Body of pancreas (tissue), 4 donors: ENCODE measurements around the gene ARHGAP44.

ENCODE experiments used
- POLR2A ChIP-seq, 3 donors: fragments of 450-650 bp; IDR thresholded peaks; one replicate each; pipeline ENCODE4 v1.6.1; 2016; ENCODE audit warnings: antibody characterized with exemption in 3 of 3, mild to moderate bottlenecking in 2 of 3
- TF ChIP-seq, protein P1 (sequence below), 7 experiments: fragments of 450-650 bp in 4 of 7; fragments of 200-600 bp in 3 of 7; sonication (generic) in 3 of 7; IDR thresholded peaks; one replicate each; pipeline ENCODE4 v1.5.1; 2016 to 2019; ENCODE audit warnings: antibody characterized with exemption in 7 of 7

GRCh38 chr17:13008461-13008860 lies 219.2 kb downstream of the ARHGAP44 start:
- TF ChIP-seq, protein P1, sequence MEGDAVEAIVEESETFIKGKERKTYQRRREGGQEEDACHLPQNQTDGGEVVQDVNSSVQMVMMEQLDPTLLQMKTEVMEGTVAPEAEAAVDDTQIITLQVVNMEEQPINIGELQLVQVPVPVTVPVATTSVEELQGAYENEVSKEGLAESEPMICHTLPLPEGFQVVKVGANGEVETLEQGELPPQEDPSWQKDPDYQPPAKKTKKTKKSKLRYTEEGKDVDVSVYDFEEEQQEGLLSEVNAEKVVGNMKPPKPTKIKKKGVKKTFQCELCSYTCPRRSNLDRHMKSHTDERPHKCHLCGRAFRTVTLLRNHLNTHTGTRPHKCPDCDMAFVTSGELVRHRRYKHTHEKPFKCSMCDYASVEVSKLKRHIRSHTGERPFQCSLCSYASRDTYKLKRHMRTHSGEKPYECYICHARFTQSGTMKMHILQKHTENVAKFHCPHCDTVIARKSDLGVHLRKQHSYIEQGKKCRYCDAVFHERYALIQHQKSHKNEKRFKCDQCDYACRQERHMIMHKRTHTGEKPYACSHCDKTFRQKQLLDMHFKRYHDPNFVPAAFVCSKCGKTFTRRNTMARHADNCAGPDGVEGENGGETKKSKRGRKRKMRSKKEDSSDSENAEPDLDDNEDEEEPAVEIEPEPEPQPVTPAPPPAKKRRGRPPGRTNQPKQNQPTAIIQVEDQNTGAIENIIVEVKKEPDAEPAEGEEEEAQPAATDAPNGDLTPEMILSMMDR (IDR thresholded peaks at IDR 0.05), result no peak
- TF ChIP-seq POLR2A (IDR thresholded peaks at IDR 0.05), result no peak
